Activated CD4-positive, alpha-beta T cell treated with anti-CD3 and anti-CD28 coated beads for 48 hours (primary cell): ENCODE data around the gene RCBTB2.

Experiments used
- DNase-seq: peaks from one replicate; pipeline ENCODE4 v3.0.0-alpha.2; 2020

Gene RCBTB2

GRCh38 chr13:48443442-48444208 lies 89.3 kb downstream of the RCBTB2 start:
- no peak for DNase-seq
